Loucy (cell line): ENCODE data around the gene AGPAT3.
A peak's percentile ranks its signal among the peaks of the same experiment; 100 is the strongest.

ENCODE experiments used
- H2AFZ ChIP-seq: fragments of 200-600 bp; sonication (generic); 2 replicates; pipeline ENCODE4 v1.6.0; 2016; ENCODE audit warnings: antibody characterized with exemption, mild to moderate bottlenecking, low read length, moderate library complexity
- H3F3A ChIP-seq: fragments of 200-600 bp; 2 replicates; pipeline ENCODE4 v1.6.0; 2016; ENCODE audit warnings: antibody characterized with exemption, low read depth, mild to moderate bottlenecking
- H3K27me3 ChIP-seq: fragments of 200-600 bp; sonication (generic); 2 replicates; pipeline ENCODE4 v1.6.1; 2014; ENCODE audit warnings: low read length, mild to moderate bottlenecking; ENCODE audit not compliant: insufficient read depth, poor library complexity, severe bottlenecking
- H3K36me3 ChIP-seq: fragments of 200-600 bp; sonication (generic); 2 replicates; pipeline ENCODE4 v1.6.1; 2016; ENCODE audit warnings: low read length; ENCODE audit not compliant: insufficient read depth
- H3K4me1 ChIP-seq: fragments of 200-600 bp; sonication (generic); 2 replicates; pipeline ENCODE4 v1.5.1; 2014; ENCODE audit warnings: low read length, mild to moderate bottlenecking; ENCODE audit not compliant: insufficient read depth, poor library complexity, severe bottlenecking
- H3K4me2 ChIP-seq: fragments of 200-600 bp; sonication (generic); 2 replicates; pipeline ENCODE4 v1.6.0; 2014; ENCODE audit warnings: antibody characterized with exemption, low read length, low read depth, mild to moderate bottlenecking; ENCODE audit not compliant: poor library complexity, severe bottlenecking
- H3K4me3 ChIP-seq: fragments of 200-600 bp; sonication (generic); 2 replicates; pipeline ENCODE4 v1.5.1; 2014; ENCODE audit warnings: low read length, mild to moderate bottlenecking, mixed read lengths; ENCODE audit not compliant: poor library complexity, severe bottlenecking
- H3K79me2 ChIP-seq: fragments of 200-600 bp; sonication (generic); 2 replicates; pipeline ENCODE4 v1.6.1; 2014; ENCODE audit warnings: low read length; ENCODE audit not compliant: insufficient read depth
- H3K9ac ChIP-seq: fragments of 200-600 bp; sonication (generic); 2 replicates; pipeline ENCODE4 v1.6.0; 2014; ENCODE audit warnings: mild to moderate bottlenecking, low read depth, low read length, moderate library complexity; ENCODE audit not compliant: poor library complexity, severe bottlenecking
- H3K9me2 ChIP-seq: fragments of 200-600 bp; sonication (generic); replicated peaks from 2 replicates; pipeline ENCODE4 v1.6.1; 2016; ENCODE audit warnings: low read depth, low read length, mixed read lengths
- H3K9me3 ChIP-seq: fragments of 200-600 bp; sonication (generic); 2 replicates; pipeline ENCODE4 v1.6.1; 2014; ENCODE audit warnings: mild to moderate bottlenecking, antibody characterized with exemption, low read length, low read depth; ENCODE audit not compliant: insufficient read depth
- H4K20me1 ChIP-seq: fragments of 200-600 bp; sonication (generic); 2 replicates; pipeline ENCODE4 v1.6.0; 2014; ENCODE audit warnings: antibody characterized with exemption, low read length, mild to moderate bottlenecking; ENCODE audit not compliant: insufficient read depth, poor library complexity, severe bottlenecking
- EZH2phosphoT487 ChIP-seq: fragments of 200-600 bp; IDR thresholded peaks from 2 replicates; pipeline ENCODE4 v1.6.1; 2018; ENCODE audit warnings: antibody characterized with exemption, mild to moderate bottlenecking, moderate library complexity, borderline replicate concordance
- TF ChIP-seq, protein P1 (sequence below): fragments of 200-600 bp; sonication (generic); conservative IDR thresholded peaks from 2 replicates; pipeline ENCODE4 v1.5.1; 2014; ENCODE audit warnings: mild to moderate bottlenecking, antibody characterized with exemption, low read length

Gene AGPAT3

GRCh38 chr21:43864962-43865539, at the start of gene AGPAT3:
Gene AGPAT3 (plus strand): TSS chr21:43865223. CDS start chr21:43959682, 94,459 bp downstream.
- Histone ChIP-seq H3K9me3 (no peaks in the 10 kb centered on the region), H3K9me2 (no peaks in the 10 kb centered on the region), H4K20me1 (peaks cover 22% of the 10 kb centered on the region), H3K27me3 (no peaks in the 10 kb centered on the region), H3F3A (no peaks in the 10 kb centered on the region), H3K4me2 (peak within 1 kb of the TSS; percentile 81), H2AFZ (peak within 1 kb of the TSS; percentile 93), H3K4me3 (peak within 1 kb of the TSS; percentile 92), H3K36me3 (no peaks in the 10 kb centered on the region), H3K9ac (peak within 1 kb of the TSS; percentile 88), H3K79me2 (peaks cover 49% of the 10 kb centered on the region), H3K4me1 (peaks cover 48% of the 10 kb centered on the region)
- TF ChIP-seq, protein P1, sequence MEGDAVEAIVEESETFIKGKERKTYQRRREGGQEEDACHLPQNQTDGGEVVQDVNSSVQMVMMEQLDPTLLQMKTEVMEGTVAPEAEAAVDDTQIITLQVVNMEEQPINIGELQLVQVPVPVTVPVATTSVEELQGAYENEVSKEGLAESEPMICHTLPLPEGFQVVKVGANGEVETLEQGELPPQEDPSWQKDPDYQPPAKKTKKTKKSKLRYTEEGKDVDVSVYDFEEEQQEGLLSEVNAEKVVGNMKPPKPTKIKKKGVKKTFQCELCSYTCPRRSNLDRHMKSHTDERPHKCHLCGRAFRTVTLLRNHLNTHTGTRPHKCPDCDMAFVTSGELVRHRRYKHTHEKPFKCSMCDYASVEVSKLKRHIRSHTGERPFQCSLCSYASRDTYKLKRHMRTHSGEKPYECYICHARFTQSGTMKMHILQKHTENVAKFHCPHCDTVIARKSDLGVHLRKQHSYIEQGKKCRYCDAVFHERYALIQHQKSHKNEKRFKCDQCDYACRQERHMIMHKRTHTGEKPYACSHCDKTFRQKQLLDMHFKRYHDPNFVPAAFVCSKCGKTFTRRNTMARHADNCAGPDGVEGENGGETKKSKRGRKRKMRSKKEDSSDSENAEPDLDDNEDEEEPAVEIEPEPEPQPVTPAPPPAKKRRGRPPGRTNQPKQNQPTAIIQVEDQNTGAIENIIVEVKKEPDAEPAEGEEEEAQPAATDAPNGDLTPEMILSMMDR, result no peak
- no peak for TF ChIP-seq EZH2phosphoT487

DNA sequence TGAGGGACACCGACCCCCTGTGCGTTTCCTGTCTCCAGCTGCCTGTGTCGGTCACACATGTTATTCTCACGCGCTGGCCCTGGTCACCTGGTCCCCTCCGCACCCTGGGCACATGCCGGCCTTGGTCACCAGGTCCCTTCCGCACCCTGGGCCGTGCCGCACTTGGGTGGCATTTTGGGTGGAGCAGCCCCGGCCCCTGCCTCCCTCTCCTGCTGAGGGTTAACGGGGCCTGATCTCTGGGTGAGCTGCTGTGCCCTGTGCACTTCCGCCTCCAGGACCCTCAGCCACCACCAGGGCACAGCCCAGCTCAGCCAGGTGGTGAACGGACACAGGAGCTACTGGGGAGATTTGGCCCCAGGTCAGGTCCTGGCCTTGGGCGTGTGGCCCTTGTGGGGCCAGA, 49.0 kb upstream of the AGPAT3 start:
- H3F3A ChIP-seq, result no peaks in the 10 kb centered on the region

DNA sequence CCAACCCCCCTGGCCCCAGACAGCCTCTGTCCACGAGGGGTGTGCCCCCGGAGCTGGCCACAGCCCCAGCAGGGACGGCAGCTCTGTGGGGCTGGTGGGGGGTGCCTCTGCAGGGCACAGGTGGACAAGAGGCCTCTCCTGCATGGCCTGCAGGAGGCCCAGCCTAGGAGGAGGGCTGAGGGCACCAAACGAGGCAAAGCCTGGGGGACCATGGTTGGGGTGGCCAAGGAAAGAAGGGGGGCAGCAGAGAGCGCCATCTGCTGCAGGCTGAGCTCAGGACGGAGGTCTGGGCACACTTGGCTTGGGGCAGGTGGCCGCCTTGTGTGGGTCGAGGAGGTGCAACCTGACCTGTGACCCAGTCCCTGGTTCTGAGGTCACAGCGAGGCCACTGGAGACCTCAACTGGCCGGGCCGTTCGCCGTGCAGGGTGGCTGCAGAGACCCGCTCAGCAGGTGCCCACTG, 48.4 kb upstream of the AGPAT3 start:
- TF ChIP-seq EZH2phosphoT487, result no peak
- TF ChIP-seq, protein P1, result peak; percentile 23; the same call in 1 of the 2 replicates
- no peak overlapping the region for H2AFZ ChIP-seq
- H3K4me2 ChIP-seq, result no peak overlapping the region
- no peaks in the 10 kb centered on the region for H3K36me3 ChIP-seq
- H3K79me2 ChIP-seq, result no peaks in the 10 kb centered on the region
- no peak overlapping the region for H3K9ac ChIP-seq
- no peaks in the 10 kb centered on the region for H3F3A ChIP-seq
- no peak overlapping the region for H3K4me3 ChIP-seq
- H3K27me3 ChIP-seq, result no peaks in the 10 kb centered on the region
- H3K9me2 ChIP-seq, result no peaks in the 10 kb centered on the region
- no peaks in the 10 kb centered on the region for H3K9me3 ChIP-seq
- H4K20me1 ChIP-seq, result no peaks in the 10 kb centered on the region
- no peaks in the 10 kb centered on the region for H3K4me1 ChIP-seq

More for the DNA sequence above, 49.0 kb upstream of the AGPAT3 start:
- H3K27me3 ChIP-seq, result no peaks in the 10 kb centered on the region
- no peaks in the 10 kb centered on the region for H3K79me2 ChIP-seq
- TF ChIP-seq, protein P1, result no peak
- TF ChIP-seq EZH2phosphoT487, result no peak
- no peak overlapping the region for H3K4me3 ChIP-seq
- H3K9me2 ChIP-seq, result no peaks in the 10 kb centered on the region
- H3K9ac ChIP-seq, result no peak overlapping the region
- H3K4me1 ChIP-seq, result peaks cover 2% of the 10 kb centered on the region
- H3K36me3 ChIP-seq, result no peaks in the 10 kb centered on the region
- H4K20me1 ChIP-seq, result no peaks in the 10 kb centered on the region
- no peak overlapping the region for H3K4me2 ChIP-seq
- H2AFZ ChIP-seq, result no peak overlapping the region
- no peaks in the 10 kb centered on the region for H3K9me3 ChIP-seq
